ENCODE results near the gene PLTP. TPM values are rescaled to one million over a fixed set of nuclear protein-coding genes. Genes with fewer than 3 reads are reported as not detected.

The PLTP gene
- total and polyA plus RNA-seq, 2 of the 13 experiments (the other 11 are each of a cell fraction or from before 2014, with no cell fraction given), result 16.9 to 28.6 TPM

GRCh38 chr20:45882469-45883099, 29.4 kb downstream of the PLTP start (continued):
- TF ChIP-seq ZNF34 (CRISPR knock-in tag; IDR thresholded peaks at IDR 0.05; ENCODE audit: borderline replicate concordance) (no peak), SAFB2 (CRISPR knock-in tag; IDR thresholded peaks at IDR 0.05; ENCODE audit: borderline replicate concordance, low read depth) (no peak), ZNF781 (CRISPR knock-in tag; IDR thresholded peaks at IDR 0.05; ENCODE audit: borderline replicate concordance, not compliant biosample characterization) (peak; percentile 13), KDM5B (CRISPR knock-in tag; IDR thresholded peaks at IDR 0.05; ENCODE audit: borderline replicate concordance) (no peak), HBP1 (CRISPR knock-in tag; IDR thresholded peaks at IDR 0.05; ENCODE audit: low read depth) (no peak), ZNF687 (CRISPR knock-in tag; IDR thresholded peaks at IDR 0.05) (no peak), TFAP4 (IDR thresholded peaks at IDR 0.05; ENCODE audit: borderline replicate concordance, low read depth) (no peak), ZNF772 (CRISPR knock-in tag; IDR thresholded peaks at IDR 0.05) (no peak), ZFP91 (CRISPR knock-in tag; IDR thresholded peaks at IDR 0.05; ENCODE audit: borderline replicate concordance) (no peak), MEF2D (CRISPR knock-in tag; IDR thresholded peaks at IDR 0.05) (no peak), HNF1A (IDR thresholded peaks at IDR 0.05; ENCODE audit: low read depth) (no peak), HNF1A (CRISPR knock-in tag; IDR thresholded peaks at IDR 0.05; ENCODE audit: borderline replicate concordance) (no peak), POLR2AphosphoS5 (IDR thresholded peaks at IDR 0.05; ENCODE audit: low read depth, low read length) (0 out of 2 replicates have a peak, but pooled peaks have one; percentile 16), TOPORS (CRISPR knock-in tag; IDR thresholded peaks at IDR 0.05) (no peak), RBM39 (IDR thresholded peaks at IDR 0.05; ENCODE audit: low read depth, low read length, poor library complexity, severe bottlenecking) (no peak), WIZ (CRISPR knock-in tag; IDR thresholded peaks at IDR 0.05) (no peak)

Data from HepG2 (cell line).